HCT116 (cell line): ENCODE measurements around the gene SMPX. TPM values are rescaled to one million over a fixed set of nuclear protein-coding genes. Genes with fewer than 3 reads are reported as not detected.

Experiments used
- ATAC-seq: fragments of 200-7000 bp; cut with Tn5 transposase; 2 replicates; pipeline ENCODE4 v1.9.1; 2020; ENCODE audit warnings: mild to moderate bottlenecking, moderate library complexity
- BruUV-seq: library from RNA; stranded (reverse); fragments of 400-500 nt; replicated peaks from 2 replicates; lab custom pipeline; 2021; lab: Mats Ljungman, UMichigan
- CTCF ChIA-PET: fragments of 300-600 bp; sonication (Branson Sonifier 250); formaldehyde crosslinking; loops from one replicate; lab custom pipeline; 2021; ENCODE audit warnings: antibody characterized with exemption; lab: Charles Lee
- POLR2A ChIA-PET: fragments of 300-600, 350-600 bp; sonication (Branson Sonifier 250); formaldehyde crosslinking; loops from one replicate; lab custom pipeline; 2021; ENCODE audit warnings: antibody characterized with exemption; lab: Charles Lee
- RAD21 ChIA-PET, 2 experiments: fragments of 300-600 bp; sonication (Branson Sonifier 250); formaldehyde crosslinking; loops; one replicate each; lab custom pipeline; 2023; ENCODE audit warnings: low total read pairs in 2 of 2; ENCODE audit not compliant: uncharacterized antibody in 2 of 2, unreplicated experiment in 2 of 2, low non-redundant PET in 1 of 2; lab: Charles Lee
- DNase-seq: peaks from one replicate; pipeline ENCODE4 v3.0.0-alpha.2; 2010; ENCODE audit warnings: low read depth, low spot score
- H2AFZ ChIP-seq: fragments of 200-600 bp; shearing (Covaris generic), sonication (generic); 2 replicates; pipeline ENCODE4 v1.6.1; 2017; ENCODE audit warnings: low read depth, mixed run types, mixed read lengths, antibody characterized with exemption, low read length; ENCODE audit not compliant: poor library complexity, severe bottlenecking
- H3K27ac ChIP-seq: 2 replicates; pipeline ENCODE4 v1.5.1; 2012; ENCODE audit warnings: low read depth, low read length
- H3K27me3 ChIP-seq: fragments of 200-600 bp; sonication (generic); 2 replicates; pipeline ENCODE4 v1.6.1; 2016; ENCODE audit warnings: mixed run types, low read length, mixed read lengths; ENCODE audit not compliant: insufficient read depth
- H3K36me3 ChIP-seq, 2 experiments: fragments of 200-500 bp in 1 of 2; fragments of 200-600 bp in 1 of 2; sonication (Bioruptor generic) in 1 of 2; sonication (generic) in 1 of 2; 2 replicates each; pipeline versions ENCODE4 v1.5.1 to v1.6.1; 2014 to 2016; ENCODE audit warnings: low read length in 2 of 2, inconsistent platforms in 1 of 2, mixed read lengths in 1 of 2, mixed run types in 1 of 2; ENCODE audit not compliant: insufficient read depth in 2 of 2, control insufficient read depth in 1 of 2
- H3K4me1 ChIP-seq, 2 experiments: fragments of 200-600 bp in 1 of 2; sonication (generic) in 1 of 2; 2 replicates each; pipeline versions ENCODE4 v1.5.1 to v1.6.1; 2012 to 2017; ENCODE audit warnings: low read length in 2 of 2, inconsistent platforms in 1 of 2, mild to moderate bottlenecking in 1 of 2, mixed read lengths in 1 of 2, mixed run types in 1 of 2, moderate library complexity in 1 of 2; ENCODE audit not compliant: insufficient read depth in 2 of 2, control insufficient read depth in 1 of 2
- H3K4me2 ChIP-seq: fragments of 200-600 bp; sonication (generic); 2 replicates; pipeline ENCODE4 v1.6.1; 2017; ENCODE audit warnings: mixed run types, low read length, mixed read lengths
- H3K4me3 ChIP-seq, 2 experiments: fragments of 200-600 bp in 1 of 2; sonication (generic) in 1 of 2; replicated peaks in 1 of 2; 2 replicates each; pipeline ENCODE4 v1.5.1; 2011 to 2016; ENCODE audit warnings: low read length in 2 of 2, control low read depth in 1 of 2, low read depth in 1 of 2, mild to moderate bottlenecking in 1 of 2, mixed read lengths in 1 of 2, mixed run types in 1 of 2
- H3K79me2 ChIP-seq: fragments of 200-600 bp; sonication (generic); 2 replicates; pipeline ENCODE4 v1.6.1; 2017; ENCODE audit warnings: mild to moderate bottlenecking, mixed run types, low read length, moderate library complexity, mixed read lengths; ENCODE audit not compliant: insufficient read depth
- H3K9ac ChIP-seq: fragments of 200-600 bp; sonication (generic); 2 replicates; pipeline ENCODE4 v1.6.1; 2016; ENCODE audit warnings: low read length, mixed read lengths
- H3K9me2 ChIP-seq: fragments of 200-600 bp; sonication (generic), shearing (Covaris generic); 2 replicates; pipeline ENCODE4 v1.6.1; 2017; ENCODE audit warnings: mixed run types, mild to moderate bottlenecking, moderate library complexity; ENCODE audit not compliant: insufficient read depth
- H3K9me3 ChIP-seq, 2 experiments: fragments of 200-500 bp in 1 of 2; fragments of 200-600 bp in 1 of 2; sonication (Bioruptor generic) in 1 of 2; sonication (generic) in 1 of 2; 2 replicates each; pipeline ENCODE4 v1.6.1; 2014 to 2017; ENCODE audit warnings: low read length in 2 of 2, mixed read lengths in 2 of 2, inconsistent platforms in 1 of 2, low read depth in 1 of 2, mild to moderate bottlenecking in 1 of 2, mixed run types in 1 of 2, moderate library complexity in 1 of 2; ENCODE audit not compliant: control insufficient read depth in 1 of 2, insufficient read depth in 1 of 2
- H4K20me1 ChIP-seq: fragments of 200-600 bp; sonication (generic), shearing (Covaris generic); 2 replicates; pipeline ENCODE4 v1.6.1; 2017; ENCODE audit warnings: mixed run types, mild to moderate bottlenecking, moderate library complexity; ENCODE audit not compliant: insufficient read depth
- CBX3 ChIP-seq: IDR thresholded peaks from 2 replicates; pipeline ENCODE4 v1.6.1; 2012; ENCODE audit warnings: low read depth
- EGR1 ChIP-seq: IDR thresholded peaks from 2 replicates; pipeline ENCODE4 v1.6.1; 2012; ENCODE audit warnings: low read depth
- ELF1 ChIP-seq: IDR thresholded peaks from 2 replicates; pipeline ENCODE4 v1.6.1; 2012; ENCODE audit warnings: low read depth, borderline replicate concordance
- EZH2 ChIP-seq: fragments of 200-600 bp; sonication (generic); IDR thresholded peaks from 2 replicates; pipeline ENCODE4 v1.6.1; 2017; ENCODE audit warnings: antibody characterized with exemption, mixed run types
- EZH2phosphoT487 ChIP-seq: fragments of 200-600 bp; IDR thresholded peaks from 2 replicates; pipeline ENCODE4 v1.6.1; 2018; ENCODE audit warnings: antibody characterized with exemption, borderline replicate concordance
- POLR2A ChIP-seq: IDR thresholded peaks from 2 replicates; pipeline ENCODE4 v1.7.0; 2011; ENCODE audit warnings: borderline replicate concordance; ENCODE audit not compliant: insufficient read depth, insufficient read length; ENCODE audit errors: extremely low read depth
- RAD21 ChIP-seq: IDR thresholded peaks from 2 replicates; pipeline ENCODE4 v1.6.1; 2012; ENCODE audit warnings: low read depth, mild to moderate bottlenecking
- YY1 ChIP-seq: IDR thresholded peaks from 2 replicates; pipeline ENCODE4 v1.6.1; 2011; ENCODE audit warnings: low read length, low read depth, moderate library complexity, mild to moderate bottlenecking; ENCODE audit not compliant: insufficient replicate concordance; ENCODE audit errors: extremely low read depth
- intact Hi-C: fragments of 100-400 bp; cut with micrococcal nuclease; formaldehyde crosslinking; loops from 2 replicates; pipeline ENCODE4 v1.10.0; 2022
- total RNA-seq: library from RNA; stranded (reverse); gene quantifications from one replicate; pipeline ENCODE4 v1.2.1, GENCODE V29; 2021; ENCODE audit not compliant: unreplicated experiment
- TF ChIP-seq, protein P1 (sequence below), 3 experiments: fragments of 200-600 bp in 1 of 3; sonication (generic) in 1 of 3; IDR thresholded peaks in 2 of 3; conservative IDR thresholded peaks in 1 of 3; 2 replicates each; pipeline ENCODE4 v1.5.1; 2012 to 2017; ENCODE audit warnings: low read depth in 2 of 3, low read length in 2 of 3, antibody characterized with exemption in 1 of 3, borderline replicate concordance in 1 of 3, control low read depth in 1 of 3, mild to moderate bottlenecking in 1 of 3, mixed read lengths in 1 of 3, mixed run types in 1 of 3, moderate library complexity in 1 of 3; ENCODE audit not compliant: insufficient read depth in 1 of 3

Gene SMPX
- total RNA-seq, 1 experiment from 2014 or later = 0.59 TPM

DNA sequence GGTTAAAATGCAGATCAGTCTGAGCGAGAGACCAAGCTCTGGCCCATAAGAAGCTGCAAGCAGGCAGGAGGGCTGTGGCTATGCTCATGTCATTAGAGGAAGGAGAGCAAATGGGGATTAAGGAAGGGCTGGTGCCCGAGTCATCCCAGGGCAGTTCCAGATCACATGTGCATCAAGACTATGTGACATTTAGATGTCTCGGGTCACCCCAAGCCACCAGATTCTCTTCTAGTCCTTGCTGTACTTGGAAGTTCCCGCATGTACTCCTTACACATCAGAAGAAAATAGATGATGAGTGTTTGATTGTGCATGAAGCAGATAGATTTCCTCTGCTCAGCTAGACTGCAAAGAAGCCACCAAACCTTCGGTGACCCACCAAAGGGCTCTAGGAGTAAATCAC is 57.6 kb downstream of the SMPX start:
- CTCF ChIA-PET = interaction anchor here (1.0 kb wide), 1 partner anchor 8 kb away, joined by 3 read pairs; no protein-coding TSS in a partner anchor

DNA sequence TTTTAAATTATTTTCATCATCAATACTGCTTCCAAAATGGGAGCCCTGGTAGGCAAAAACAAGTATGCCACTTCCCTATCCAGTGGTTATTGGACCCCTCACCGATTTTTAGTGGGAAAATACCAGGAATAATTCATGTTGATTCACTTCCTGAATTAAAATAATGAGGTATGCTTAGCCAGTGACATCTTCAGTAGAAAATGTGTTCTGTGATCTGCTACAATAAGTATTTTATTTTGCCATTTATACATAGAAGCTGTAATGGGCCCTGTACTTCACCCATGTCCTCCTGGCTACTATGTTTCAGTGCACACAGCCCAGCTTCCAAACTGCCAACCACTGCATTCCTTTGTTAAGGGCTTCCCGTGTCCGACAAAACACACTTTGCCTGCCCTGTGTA is 58.8 kb downstream of the SMPX start:
- DNase-seq = no peak
- TF ChIP-seq YY1 (no peak), CBX3 (no peak), EZH2phosphoT487 (no peak), ELF1 (no peak)
- TF ChIP-seq, all 23 proteins: peak for 0

More for the DNA sequence above, 57.6 kb downstream of the SMPX start:
- H3K36me3 ChIP-seq = no peaks in the 10 kb centered on the region
- no peak overlapping the region for H3K27ac ChIP-seq
- intact Hi-C loops = no loop called here
- no peaks in the 10 kb centered on the region for H3K9me2 ChIP-seq
- H4K20me1 ChIP-seq = no peaks in the 10 kb centered on the region
- BruUV-seq = no TSS peak
- POLR2A ChIA-PET = no interaction called here
- no peak for ATAC-seq
- H3K4me3 ChIP-seq = no peak overlapping the region
- H3K4me1 ChIP-seq = no peaks in the 10 kb centered on the region
- no peaks in the 10 kb centered on the region for H3K9me3 ChIP-seq
- DNase-seq = no peak
- H3K4me2 ChIP-seq = no peak overlapping the region
- TF ChIP-seq YY1 (no peak), ELF1 (no peak), POLR2A (no peak), EZH2 (no peak), RAD21 (no peak), EGR1 (no peak)
- TF ChIP-seq, protein P1, sequence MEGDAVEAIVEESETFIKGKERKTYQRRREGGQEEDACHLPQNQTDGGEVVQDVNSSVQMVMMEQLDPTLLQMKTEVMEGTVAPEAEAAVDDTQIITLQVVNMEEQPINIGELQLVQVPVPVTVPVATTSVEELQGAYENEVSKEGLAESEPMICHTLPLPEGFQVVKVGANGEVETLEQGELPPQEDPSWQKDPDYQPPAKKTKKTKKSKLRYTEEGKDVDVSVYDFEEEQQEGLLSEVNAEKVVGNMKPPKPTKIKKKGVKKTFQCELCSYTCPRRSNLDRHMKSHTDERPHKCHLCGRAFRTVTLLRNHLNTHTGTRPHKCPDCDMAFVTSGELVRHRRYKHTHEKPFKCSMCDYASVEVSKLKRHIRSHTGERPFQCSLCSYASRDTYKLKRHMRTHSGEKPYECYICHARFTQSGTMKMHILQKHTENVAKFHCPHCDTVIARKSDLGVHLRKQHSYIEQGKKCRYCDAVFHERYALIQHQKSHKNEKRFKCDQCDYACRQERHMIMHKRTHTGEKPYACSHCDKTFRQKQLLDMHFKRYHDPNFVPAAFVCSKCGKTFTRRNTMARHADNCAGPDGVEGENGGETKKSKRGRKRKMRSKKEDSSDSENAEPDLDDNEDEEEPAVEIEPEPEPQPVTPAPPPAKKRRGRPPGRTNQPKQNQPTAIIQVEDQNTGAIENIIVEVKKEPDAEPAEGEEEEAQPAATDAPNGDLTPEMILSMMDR (IDR thresholded peaks at IDR 0.05 in 2 of 3, conservative IDR thresholded peaks at IDR 0.05 in 1 of 3; ENCODE audit: borderline replicate concordance in 1 of 3, insufficient read depth in 1 of 3, low read depth in 2 of 3, low read length in 2 of 3) = no peak
- H3K27me3 ChIP-seq = no peaks in the 10 kb centered on the region
- H3K9ac ChIP-seq = no peak overlapping the region
- RAD21 ChIA-PET = no interaction called here
- H2AFZ ChIP-seq = no peak overlapping the region
- H3K79me2 ChIP-seq = no peaks in the 10 kb centered on the region

More for the DNA sequence above, 58.8 kb downstream of the SMPX start:
- Histone ChIP-seq H3K4me2 (no peak overlapping the region), H3K9me3 (no peaks in the 10 kb centered on the region), H2AFZ (no peak overlapping the region), H3K4me3 (no peak overlapping the region), H3K27ac (no peak overlapping the region), H4K20me1 (no peaks in the 10 kb centered on the region), H3K9ac (no peak overlapping the region), H3K79me2 (no peaks in the 10 kb centered on the region), H3K9me2 (no peaks in the 10 kb centered on the region), H3K27me3 (no peaks in the 10 kb centered on the region), H3K36me3 (no peaks in the 10 kb centered on the region), H3K4me1 (no peaks in the 10 kb centered on the region)
- ChIA-PET CTCF (interaction anchor here (1.0 kb wide), 1 partner anchor 9 kb away, joined by 3 read pairs; no protein-coding TSS in a partner anchor), POLR2A (no interaction called here), RAD21 (no interaction called here)
- intact Hi-C loops = no loop called here
- ATAC-seq = no peak
- BruUV-seq = no TSS peak
